PC-9 (cell line): ENCODE results near the gene ARL2.

Experiments
- EZH2 ChIP-seq: fragments of 200-600 bp; sonication (generic); IDR thresholded peaks from 2 replicates; pipeline ENCODE4 v1.8.0; 2017; ENCODE audit warnings: antibody characterized with exemption, low read depth
- TF ChIP-seq, protein P1 (sequence below): fragments of 200-600 bp; sonication (generic); conservative IDR thresholded peaks from 2 replicates; pipeline ENCODE4 v1.6.1; 2017; ENCODE audit warnings: mixed run types, antibody characterized with exemption, mild to moderate bottlenecking, moderate library complexity

DNA sequence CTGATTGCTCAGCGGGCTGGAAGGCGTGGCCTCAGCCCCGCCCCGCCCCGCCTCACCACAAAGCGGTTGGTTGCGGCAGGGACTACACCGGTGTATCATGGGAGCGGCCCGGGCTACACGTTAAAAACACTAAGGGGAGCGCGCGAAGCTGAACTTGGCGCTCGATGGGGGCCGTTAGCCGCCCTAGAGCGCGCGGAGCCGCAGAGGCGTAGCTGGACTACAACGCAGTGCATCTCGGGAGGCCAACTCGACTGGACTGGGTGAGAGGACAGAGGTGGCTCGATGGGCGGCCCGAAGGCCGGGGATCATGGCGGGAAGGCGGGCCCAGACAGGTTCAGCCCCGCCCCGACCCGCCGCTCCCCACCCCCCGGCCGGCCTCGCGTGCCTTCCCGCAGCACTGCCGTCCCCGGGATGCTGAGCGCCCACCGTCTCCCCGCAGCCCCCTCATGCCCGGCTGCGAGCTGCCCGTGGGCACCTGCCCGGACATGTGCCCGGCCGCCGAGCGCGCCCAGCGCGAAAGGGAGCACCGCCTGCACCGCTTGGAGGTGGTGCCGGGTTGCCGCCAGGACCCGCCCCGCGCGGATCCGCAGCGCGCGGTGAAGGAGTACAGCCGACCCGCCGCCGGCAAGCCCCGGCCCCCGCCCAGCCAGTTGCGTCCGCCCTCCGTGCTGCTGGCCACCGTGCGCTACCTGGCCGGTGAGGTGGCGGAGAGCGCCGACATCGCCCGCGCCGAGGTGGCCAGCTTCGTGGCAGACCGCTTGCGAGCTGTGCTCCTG lies 27.1 kb downstream of the ARL2 start, which contains the start of gene SAC3D1:
- TF ChIP-seq, protein P1, sequence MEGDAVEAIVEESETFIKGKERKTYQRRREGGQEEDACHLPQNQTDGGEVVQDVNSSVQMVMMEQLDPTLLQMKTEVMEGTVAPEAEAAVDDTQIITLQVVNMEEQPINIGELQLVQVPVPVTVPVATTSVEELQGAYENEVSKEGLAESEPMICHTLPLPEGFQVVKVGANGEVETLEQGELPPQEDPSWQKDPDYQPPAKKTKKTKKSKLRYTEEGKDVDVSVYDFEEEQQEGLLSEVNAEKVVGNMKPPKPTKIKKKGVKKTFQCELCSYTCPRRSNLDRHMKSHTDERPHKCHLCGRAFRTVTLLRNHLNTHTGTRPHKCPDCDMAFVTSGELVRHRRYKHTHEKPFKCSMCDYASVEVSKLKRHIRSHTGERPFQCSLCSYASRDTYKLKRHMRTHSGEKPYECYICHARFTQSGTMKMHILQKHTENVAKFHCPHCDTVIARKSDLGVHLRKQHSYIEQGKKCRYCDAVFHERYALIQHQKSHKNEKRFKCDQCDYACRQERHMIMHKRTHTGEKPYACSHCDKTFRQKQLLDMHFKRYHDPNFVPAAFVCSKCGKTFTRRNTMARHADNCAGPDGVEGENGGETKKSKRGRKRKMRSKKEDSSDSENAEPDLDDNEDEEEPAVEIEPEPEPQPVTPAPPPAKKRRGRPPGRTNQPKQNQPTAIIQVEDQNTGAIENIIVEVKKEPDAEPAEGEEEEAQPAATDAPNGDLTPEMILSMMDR, result no peak
- TF ChIP-seq EZH2, result no peak
